ENCODE measurements around the gene SLC16A11.
"Not testable (repeated sequence)": the region's sequence is repeated elsewhere in the genome, so short reads cannot be mapped to it uniquely, and the experiment has no call there.

The SLC16A11 gene

DNA sequence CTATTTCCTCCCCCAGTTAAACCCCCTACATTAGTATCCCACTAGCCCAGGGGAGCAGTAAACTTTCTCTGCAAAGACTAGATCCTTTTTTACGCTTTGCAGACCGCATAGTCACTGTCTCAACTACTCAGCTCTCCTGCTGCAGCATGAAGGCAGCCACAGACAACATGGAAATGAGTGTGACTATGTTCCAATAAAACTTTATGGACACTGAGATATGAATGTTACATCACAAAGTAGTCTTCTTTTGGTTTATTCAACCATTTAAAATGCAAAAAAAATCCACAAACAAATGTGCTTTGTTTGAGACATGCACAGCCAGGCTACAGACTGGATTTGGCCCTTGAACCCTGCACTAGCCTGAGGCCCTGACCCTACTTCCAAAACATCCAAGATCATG lies 33.4 kb downstream of the SLC16A11 start:
- no peak for DNase-seq (ENCODE audit: low read depth in 2 of 2)

DNA sequence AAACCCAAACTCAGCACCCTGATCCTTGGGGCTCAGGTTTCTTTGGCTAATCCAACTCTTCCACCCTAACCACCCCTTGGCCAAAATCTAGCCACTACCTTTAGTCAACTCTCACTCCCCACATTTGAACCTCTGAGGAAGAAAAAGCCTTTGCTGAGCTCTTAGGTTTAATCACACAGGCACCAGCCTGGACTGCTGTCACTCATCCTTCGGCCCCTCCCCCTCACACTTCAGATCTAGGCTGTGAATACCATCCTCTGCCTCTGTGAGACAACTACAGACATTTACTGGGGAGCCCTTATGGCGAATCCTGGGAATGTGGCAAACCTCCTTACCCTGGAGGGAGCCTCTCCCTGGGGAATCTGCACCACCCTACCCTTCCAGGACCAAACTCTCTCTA lies 36.7 kb downstream of the SLC16A11 start:
- no peak for DNase-seq (ENCODE audit: low read depth in 2 of 2)

DNA sequence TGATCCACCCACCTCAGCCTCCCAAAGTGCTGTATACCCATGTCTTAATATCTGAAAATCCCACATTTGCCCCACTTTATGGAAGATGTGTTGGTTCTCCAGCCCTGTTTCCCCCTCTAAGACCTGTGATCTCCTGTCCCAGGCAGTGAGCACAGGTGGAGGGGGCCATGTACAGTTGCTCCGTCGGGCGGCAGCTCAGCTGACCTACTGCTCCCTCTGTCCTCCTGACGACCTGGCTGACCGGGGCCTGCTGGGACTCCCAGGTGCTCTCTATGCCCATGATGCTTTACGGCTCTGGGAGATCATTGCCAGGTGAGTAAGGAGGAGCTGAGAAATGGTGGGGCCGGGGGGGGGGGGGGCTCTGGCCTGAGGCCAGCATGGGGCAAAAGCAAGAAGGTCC lies 38.2 kb downstream of the SLC16A11 start:
- no peak for DNase-seq (ENCODE audit: low read depth in 2 of 2)

DNA sequence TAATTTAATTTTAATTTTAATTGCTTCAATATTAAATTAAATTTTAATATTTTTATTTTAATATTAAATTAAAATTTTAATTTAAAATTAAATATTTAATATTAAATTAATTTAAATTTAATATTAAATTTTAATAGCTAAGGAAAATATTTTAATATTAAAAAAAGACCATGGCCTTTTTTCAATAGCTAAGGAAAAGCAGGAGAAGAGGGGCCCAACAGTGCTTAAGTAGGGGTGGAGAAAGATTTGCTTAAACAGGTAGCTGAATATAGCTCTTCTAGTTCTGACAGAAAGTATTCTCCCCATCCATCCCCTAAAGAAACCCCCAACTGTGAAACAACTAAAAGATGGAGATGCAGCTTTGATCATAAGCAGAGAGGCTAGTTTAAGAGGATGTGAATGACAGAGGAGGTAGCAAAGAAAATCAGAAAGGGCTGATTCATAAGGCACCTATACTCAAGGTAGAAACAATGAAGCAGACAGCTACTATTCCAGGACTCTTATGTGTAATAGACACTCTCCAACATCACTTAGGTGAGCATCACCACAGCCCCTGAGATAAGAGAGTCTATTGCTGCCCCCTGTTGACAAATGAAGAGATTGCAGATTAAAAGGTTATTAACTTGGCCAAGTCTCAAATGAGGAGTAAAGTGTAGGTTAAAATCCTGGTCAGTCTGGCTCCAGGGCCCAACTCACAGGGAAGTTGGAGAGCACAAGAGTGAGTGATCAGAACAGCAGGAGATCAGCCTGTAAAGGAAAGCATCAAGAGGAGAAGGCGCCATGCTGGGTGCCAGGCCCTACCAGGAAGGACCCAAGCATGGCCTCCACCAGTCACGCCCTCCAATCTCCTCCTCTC lies 39.3 kb downstream of the SLC16A11 start:
- no peak for DNase-seq (ENCODE audit: low read depth in 2 of 2)

DNA sequence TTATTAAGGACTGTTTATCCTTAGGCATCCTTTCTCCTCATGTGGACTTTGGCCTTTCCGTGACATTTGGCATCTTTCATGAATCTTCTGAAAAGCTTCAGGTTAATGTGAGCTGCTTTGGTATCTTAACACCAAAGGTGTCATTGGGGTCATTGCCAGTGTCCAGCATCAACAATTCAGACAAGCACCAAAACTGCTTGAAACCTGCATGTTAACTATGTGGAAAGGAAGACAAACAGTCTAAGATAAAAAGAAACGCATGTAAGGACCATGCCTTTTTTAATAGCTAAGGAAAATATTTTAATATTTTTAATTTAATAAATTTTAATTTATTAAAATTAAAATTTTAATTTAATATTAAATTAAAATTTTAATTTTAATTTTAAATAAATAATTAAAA lies 40.1 kb downstream of the SLC16A11 start:
- DNase-seq (ENCODE audit: low read depth in 2 of 2), result no peak

DNA sequence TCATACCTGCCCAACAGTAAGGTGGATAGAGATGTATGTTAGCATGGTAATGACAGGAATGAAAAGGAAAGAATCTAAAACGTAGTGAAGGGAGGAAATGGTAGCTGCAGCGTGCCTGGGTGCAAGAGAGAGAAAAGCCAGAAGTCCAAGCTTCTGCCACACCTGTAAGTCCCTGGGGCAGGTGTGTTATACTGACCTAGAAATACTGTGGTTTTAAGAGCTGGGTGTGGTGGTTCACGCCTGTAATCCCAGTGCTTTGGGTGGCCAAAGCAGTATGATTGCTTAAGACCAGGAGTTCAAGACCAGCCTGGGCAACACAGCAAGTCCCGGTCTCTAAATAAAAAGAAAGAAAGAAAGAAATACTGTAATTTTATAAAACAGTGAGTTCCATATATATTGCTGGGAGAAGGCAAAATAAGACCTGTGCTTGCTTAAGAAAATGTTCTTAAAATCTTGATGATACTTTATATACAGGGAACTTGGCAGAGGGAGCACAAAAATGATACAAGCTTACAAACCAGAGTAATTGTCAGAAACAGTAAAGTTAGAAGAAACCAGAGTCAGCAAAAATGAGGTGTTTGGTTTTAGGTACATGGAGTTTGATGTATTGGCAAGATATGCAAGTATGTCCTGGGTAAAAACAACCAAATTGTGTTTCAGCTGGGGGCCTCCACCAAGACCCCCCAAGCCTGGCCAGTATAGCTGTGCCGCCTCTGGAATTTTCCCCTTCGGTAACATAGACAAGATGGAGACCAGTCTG lies 41.4 kb downstream of the SLC16A11 start:
- no peak for DNase-seq (ENCODE audit: low read depth in 2 of 2)

DNA sequence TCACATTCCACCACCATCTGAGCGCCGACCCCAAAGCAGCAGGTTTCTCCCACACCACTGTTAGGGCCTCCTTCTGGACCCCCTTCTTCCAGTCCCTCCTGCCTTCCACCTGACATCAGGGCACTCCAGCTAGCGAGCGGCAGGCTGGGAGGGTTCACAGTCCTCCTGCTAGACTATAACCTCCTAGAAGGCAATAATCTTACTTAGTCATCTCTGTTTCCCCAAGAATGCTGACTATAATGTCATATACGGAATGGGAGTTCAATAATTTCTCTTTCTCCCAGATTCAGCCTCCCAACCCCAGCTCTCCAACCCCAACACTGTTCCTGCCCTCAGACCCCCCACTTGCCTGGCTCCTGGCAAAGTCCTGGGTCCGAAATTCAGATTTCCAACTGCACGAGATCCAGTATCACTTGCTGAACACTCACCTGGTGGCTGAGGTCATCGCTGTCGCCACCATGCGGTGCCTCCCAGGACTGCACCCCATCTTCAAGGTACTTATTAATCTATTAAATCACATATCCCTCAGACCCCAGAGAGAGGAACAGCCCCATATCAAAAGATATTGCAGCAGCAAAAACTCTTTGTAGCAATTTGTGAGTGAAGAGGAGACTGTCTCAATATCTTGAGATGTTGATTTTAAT lies 42.5 kb downstream of the SLC16A11 start:
- DNase-seq (ENCODE audit: low read depth in 2 of 2), result no peak

DNA sequence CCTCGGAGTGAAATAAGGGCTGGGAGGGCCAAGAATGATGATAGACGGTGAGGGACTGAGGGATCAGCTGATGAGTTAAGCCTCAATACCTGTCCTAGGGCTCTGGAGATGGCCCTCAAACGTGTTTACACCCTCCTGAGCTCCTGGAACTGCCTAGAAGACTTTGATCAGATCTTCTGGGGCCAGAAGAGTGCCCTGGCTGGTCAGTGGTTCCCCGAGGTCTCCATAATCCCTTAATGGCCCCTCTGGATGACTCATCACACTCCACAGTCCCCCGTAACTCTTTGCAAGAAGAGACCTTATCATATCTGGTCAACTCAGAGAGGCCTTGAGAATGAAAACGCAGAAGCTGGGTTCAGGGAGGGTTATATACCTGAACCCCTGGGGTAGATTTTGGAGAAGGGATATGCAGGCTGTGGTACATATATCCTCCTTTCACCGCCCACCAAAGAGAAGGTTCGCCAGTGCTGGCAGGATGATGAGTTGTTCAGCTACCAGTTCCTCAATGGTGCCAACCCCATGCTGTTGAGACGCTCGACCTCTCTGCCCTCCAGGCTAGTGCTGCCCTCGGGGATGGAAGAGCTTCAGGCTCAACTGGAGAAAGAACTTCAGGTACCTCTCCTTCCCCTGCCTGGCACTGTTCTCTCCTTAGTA lies 44.9 kb downstream of the SLC16A11 start:
- DNase-seq (ENCODE audit: low read depth in 2 of 2), result no peak

DNA sequence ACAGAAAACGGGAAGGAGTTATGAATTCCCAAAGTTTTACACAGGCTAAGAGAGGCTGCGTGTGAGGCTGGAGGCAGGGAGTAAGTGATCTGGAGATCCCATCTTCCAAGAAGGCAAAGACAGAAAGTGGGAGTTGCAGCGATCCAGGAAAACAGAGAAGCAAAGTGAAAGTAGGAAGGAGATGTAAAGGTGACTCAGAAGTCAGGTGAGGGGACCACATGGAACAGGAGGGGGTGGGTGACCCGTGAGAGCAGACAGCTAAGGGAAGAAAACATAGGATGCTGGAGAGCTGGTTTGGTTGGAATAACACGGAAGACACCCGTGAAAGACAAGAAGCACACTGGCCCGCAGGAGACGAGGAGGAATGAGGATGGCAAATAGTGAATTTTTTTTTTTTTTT lies 46.7 kb downstream of the SLC16A11 start:
- DNase-seq (ENCODE audit: low read depth in 2 of 2), result no peak

DNA sequence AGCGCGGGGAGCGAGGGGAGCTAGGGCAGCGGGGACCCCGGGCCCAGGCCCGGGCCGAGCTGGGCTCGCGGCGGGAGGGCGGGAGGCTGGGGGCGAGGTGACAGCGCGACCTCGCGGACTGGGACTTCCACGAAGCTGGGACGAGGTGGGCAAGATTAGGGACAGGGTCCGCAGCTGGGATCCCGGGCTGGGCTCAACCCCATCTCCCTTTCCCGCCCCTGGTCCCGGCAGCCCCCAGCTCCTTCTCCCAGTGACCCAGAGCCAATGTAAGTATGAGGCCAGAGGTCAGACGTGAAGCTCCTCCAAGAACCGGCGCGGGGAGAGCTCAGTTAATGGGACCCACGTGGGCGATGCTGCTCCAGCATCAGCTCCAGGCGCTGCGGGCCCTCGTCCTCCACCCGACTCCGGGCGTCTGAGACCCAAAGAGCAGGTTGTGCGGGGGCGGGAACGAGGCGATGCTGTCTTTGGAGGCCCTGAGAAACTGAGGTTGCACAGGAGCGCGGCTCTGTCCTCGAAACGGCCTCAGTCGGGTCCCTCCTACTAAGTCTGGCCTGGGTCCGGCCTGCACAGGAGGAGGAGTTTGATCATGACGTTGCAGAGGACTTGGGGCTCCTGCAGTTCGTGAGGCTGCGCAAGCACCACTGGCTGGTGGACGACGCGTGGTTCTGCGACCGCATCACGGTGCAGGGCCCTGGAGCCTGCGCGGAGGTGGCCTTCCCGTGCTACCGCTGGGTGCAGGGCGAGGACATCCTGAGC lies 47.5 kb downstream of the SLC16A11 start:
- DNase-seq (ENCODE audit: low read depth in 2 of 2), result no peak

DNA sequence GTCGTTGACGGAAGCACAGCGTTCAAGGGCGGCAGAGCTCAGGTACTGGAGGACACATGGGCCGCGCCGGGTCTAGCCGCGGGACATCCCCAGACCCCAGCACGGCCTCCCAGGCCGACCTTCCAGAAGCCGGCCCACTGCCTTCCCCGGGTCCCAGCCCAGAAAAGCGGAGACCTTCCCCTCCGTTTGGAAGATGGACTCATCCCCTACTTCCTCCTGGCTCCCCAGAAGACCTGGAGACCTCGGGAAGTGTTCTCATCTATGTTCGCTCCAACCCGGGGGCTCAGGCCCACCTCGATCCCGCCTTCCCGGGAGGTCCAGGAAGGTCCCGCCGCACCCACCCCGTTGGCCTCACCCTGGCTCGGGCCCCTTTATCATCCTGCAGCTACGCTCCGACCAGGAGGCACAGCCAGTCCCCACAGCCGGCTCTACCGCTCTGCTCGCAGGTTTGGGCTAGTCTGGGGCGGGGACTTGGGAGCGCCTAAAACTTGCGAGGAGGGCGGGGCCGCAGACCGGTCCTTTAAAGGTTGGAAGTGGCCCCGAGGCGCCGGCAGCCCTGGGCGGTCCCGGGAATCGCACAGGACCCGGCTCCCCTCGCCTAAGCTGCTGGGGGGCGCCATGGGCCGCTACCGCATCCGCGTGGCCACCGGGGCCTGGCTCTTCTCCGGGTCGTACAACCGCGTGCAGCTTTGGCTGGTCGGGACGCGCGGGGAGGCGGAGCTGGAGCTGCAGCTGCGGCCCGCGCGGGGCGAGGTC lies 48.2 kb downstream of the SLC16A11 start, which contains the start of gene ALOX12:
Gene ALOX12, plus strand, starts transcription at position 550 of the 756 bp plus-strand sequence. Its CDS starts 69 bp downstream, at position 619.
- no peak for DNase-seq (ENCODE audit: low read depth in 2 of 2)

DNA sequence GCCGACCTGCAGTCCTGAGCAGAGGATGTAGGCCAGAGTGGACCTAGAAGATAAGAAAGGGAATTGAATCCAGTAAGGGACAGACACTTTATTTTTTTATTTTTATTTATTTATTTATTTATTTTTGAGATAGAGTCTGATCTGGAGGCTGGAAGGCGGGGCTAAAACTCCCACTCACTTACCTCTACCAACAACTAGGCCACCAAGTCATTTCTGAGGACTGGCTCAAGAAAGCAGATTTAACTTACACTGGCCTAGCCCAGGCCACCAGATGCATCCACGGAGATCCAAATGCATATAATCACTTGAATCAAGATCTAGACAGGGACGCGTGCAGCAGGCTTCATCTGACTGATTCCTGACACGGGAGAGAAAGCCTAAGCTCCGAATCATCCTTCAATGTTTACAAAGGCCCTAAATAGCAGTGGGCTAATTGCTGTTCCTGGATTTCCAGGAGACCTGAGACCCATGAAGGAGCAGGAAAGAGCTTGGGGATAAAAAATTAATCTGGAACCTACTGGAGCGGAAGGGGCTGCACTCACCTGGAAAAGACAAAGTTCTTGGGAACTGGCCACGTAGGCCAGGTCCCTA lies 49.1 kb downstream of the SLC16A11 start:
- no peak for DNase-seq (ENCODE audit: low read depth in 2 of 2)

DNA sequence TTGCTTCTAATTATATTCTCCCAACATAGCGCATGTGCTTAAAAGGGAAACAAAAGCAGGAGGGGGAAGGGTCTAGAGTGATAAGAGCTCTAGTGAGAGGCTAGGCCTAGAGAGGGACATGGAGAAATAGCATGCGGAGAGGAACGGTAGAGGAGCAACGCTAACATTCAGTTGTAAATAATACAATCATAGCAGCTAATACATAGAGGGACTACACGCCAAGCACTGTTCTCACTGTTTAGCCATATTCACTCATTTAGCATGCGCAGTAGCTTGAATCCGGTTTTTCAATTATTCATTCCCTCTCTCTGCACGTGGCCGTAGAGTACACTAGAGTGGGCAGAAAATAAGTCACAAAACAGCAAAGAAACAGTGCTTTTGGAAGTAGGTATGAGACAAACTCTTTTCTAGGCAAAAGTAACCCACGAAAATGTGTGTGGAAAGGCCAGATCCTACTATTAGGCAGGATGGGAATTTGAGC lies 49.7 kb downstream of the SLC16A11 start:
- DNase-seq (ENCODE audit: low read depth in 2 of 2), result no peak

DNA sequence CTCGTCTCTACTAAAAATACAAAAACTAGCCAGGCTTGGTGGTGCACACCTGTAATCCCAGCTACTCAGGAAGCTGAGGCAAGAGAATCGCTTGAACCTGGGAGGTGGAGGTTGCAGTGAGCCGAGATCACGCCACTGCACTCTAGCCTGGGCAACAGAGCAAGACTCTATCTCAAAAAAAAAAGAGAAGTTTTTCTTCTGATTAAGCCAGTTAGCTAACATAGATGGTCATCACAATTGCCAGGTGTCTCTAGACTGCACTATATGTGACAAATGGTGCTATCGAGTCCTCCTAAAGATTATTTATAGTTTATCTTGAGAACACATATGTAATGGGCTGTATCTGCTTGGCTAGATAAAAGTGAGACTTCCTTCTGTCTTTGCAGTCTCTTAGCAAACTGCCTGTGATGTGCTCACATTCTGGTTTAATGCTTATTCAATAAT lies 50.3 kb downstream of the SLC16A11 start:
- not testable (repeated sequence) for DNase-seq (ENCODE audit: low read depth in 2 of 2)

Data from activated CD4-positive, alpha-beta T cell treated with anti-CD3 and anti-CD28 coated beads for 24 hours (primary cell).